C4-2B (cell line): ENCODE measurements around the gene FAM174C.

Source experiments
- CTCF ChIP-seq: fragments of 450-650 bp; conservative IDR thresholded peaks from 2 replicates; pipeline ENCODE4 v1.5.1; 2017; ENCODE audit warnings: mild to moderate bottlenecking
- ZFX ChIP-seq: fragments of 450-650 bp; IDR thresholded peaks from 2 replicates; pipeline ENCODE4 v1.6.1; 2017

GRCh38 chr19:1315470-1316166 is 40.3 kb downstream of the FAM174C start:
- TF ChIP-seq CTCF (peak; percentile 89), ZFX (no peak)
